ENCODE results near the gene IER2.

IER2 gene

GRCh38 chr19:13118424-13119193, 31.6 kb upstream of the IER2 start:
- no peak for DNase-seq (ENCODE audit: low spot score)

- DNase-seq (ENCODE audit: low spot score) = no peak
Observed at GRCh38 chr19:13119627-13120026, 30.6 kb upstream of the IER2 start.

- DNase-seq (ENCODE audit: low spot score) = no peak
Observed at GRCh38 chr19:13120031-13120430, 30.2 kb upstream of the IER2 start.

- no peak for DNase-seq (ENCODE audit: low spot score)
Observed at GRCh38 chr19:13120817-13121216, 29.4 kb upstream of the IER2 start.

GRCh38 chr19:13121551-13122274, 28.5 kb upstream of the IER2 start:
- no peak for DNase-seq (ENCODE audit: low spot score)

GRCh38 chr19:13122275-13122878, 27.8 kb upstream of the IER2 start:
- no peak for DNase-seq (ENCODE audit: low spot score)

GRCh38 chr19:13122980-13123957, 26.9 kb upstream of the IER2 start:
- DNase-seq (ENCODE audit: low spot score) = no peak

- no peak for DNase-seq (ENCODE audit: low spot score)
Observed at GRCh38 chr19:13127051-13127450, 23.2 kb upstream of the IER2 start.

GRCh38 chr19:13127811-13128575, 22.2 kb upstream of the IER2 start:
- DNase-seq (ENCODE audit: low spot score) = no peak

- DNase-seq (ENCODE audit: low spot score) = no peak
Observed at GRCh38 chr19:13128583-13128982, 21.6 kb upstream of the IER2 start.

GRCh38 chr19:13129384-13129783, 20.8 kb upstream of the IER2 start:
- DNase-seq (ENCODE audit: low spot score) = no peak

- DNase-seq (ENCODE audit: low spot score) = no peak
Observed at GRCh38 chr19:13130886-13131490, 19.2 kb upstream of the IER2 start.

GRCh38 chr19:13132471-13133180, 17.6 kb upstream of the IER2 start:
- no peak for DNase-seq (ENCODE audit: low spot score)

GRCh38 chr19:13133241-13133870, 16.9 kb upstream of the IER2 start:
- peak; percentile 62 for DNase-seq (ENCODE audit: low spot score)

- DNase-seq (ENCODE audit: low spot score) = no peak
Observed at GRCh38 chr19:13134626-13135025, 15.6 kb upstream of the IER2 start.

GRCh38 chr19:13135068-13136062, 14.8 kb upstream of the IER2 start:
- DNase-seq (ENCODE audit: low spot score) = no peak

GRCh38 chr19:13137290-13137794, 12.9 kb upstream of the IER2 start:
- no peak for DNase-seq (ENCODE audit: low spot score)
